PFSK-1 (cell line): ENCODE data around the gene PADI1.

Experiments
- FOXP2 ChIP-seq: optimal IDR thresholded peaks from 2 replicates; pipeline ENCODE3; 2011; ENCODE audit warnings: borderline replicate concordance, control low read depth, inconsistent platforms; ENCODE audit not compliant: insufficient read depth; ENCODE audit errors: extremely low read length, extremely low read depth
- POLR2AphosphoS5 ChIP-seq: IDR thresholded peaks from 2 replicates; pipeline ENCODE4 v1.6.1; 2012; ENCODE audit warnings: low read depth, mild to moderate bottlenecking, control low read depth, low read length, moderate library complexity
- TAF1 ChIP-seq: IDR thresholded peaks from 2 replicates; pipeline ENCODE4 v1.6.1; 2012; ENCODE audit warnings: low read length, control low read depth, borderline replicate concordance; ENCODE audit not compliant: insufficient read depth
- TF ChIP-seq, protein P1 (sequence below), 2 experiments: IDR thresholded peaks; 2 replicates each; pipeline versions ENCODE4 v1.6.1 to v1.8.0; 2011 to 2012; ENCODE audit warnings: low read depth in 2 of 2, low read length in 2 of 2, control low read depth in 1 of 2, inconsistent platforms in 1 of 2, mild to moderate bottlenecking in 1 of 2, moderate library complexity in 1 of 2; ENCODE audit not compliant: insufficient read depth in 1 of 2

DNA sequence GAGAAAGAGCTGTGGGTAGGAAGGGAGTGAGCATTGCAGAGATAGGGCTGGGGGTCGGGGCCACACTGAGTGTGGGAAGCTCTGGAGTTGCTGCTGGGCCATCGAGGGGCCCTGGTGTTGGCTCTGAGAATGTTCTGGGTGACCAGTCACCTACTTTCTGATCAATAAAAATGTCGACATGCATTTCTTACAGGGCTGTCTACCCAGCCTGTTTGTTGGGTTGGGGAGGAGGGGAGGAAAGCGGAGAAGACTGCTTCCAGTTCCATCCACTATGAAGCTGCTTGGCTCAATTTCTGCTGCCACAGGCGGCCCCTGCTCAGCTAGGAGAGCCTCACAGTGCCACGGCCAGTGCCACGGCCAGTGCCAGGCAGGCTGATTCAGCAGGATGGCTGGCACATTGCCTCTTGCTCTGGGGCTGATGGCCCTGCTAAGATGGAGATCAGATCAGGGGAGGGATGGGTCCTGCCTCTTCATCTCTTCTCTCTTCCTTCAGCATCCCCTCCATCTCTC, 40.9 kb downstream of the PADI1 start:
- TF ChIP-seq, protein P1, sequence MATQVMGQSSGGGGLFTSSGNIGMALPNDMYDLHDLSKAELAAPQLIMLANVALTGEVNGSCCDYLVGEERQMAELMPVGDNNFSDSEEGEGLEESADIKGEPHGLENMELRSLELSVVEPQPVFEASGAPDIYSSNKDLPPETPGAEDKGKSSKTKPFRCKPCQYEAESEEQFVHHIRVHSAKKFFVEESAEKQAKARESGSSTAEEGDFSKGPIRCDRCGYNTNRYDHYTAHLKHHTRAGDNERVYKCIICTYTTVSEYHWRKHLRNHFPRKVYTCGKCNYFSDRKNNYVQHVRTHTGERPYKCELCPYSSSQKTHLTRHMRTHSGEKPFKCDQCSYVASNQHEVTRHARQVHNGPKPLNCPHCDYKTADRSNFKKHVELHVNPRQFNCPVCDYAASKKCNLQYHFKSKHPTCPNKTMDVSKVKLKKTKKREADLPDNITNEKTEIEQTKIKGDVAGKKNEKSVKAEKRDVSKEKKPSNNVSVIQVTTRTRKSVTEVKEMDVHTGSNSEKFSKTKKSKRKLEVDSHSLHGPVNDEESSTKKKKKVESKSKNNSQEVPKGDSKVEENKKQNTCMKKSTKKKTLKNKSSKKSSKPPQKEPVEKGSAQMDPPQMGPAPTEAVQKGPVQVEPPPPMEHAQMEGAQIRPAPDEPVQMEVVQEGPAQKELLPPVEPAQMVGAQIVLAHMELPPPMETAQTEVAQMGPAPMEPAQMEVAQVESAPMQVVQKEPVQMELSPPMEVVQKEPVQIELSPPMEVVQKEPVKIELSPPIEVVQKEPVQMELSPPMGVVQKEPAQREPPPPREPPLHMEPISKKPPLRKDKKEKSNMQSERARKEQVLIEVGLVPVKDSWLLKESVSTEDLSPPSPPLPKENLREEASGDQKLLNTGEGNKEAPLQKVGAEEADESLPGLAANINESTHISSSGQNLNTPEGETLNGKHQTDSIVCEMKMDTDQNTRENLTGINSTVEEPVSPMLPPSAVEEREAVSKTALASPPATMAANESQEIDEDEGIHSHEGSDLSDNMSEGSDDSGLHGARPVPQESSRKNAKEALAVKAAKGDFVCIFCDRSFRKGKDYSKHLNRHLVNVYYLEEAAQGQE (IDR thresholded peaks at IDR 0.05; ENCODE audit: insufficient read depth in 1 of 2, low read depth in 2 of 2, low read length in 2 of 2), result no peak
- TF ChIP-seq POLR2AphosphoS5 (no peak), TAF1 (no peak), FOXP2 (no peak)
